HepG2 (cell line): ENCODE measurements around the gene TBX6. TPM values are rescaled to one million over a fixed set of nuclear protein-coding genes. Genes with fewer than 3 reads are reported as not detected.

ENCODE experiments used
- BRF2 ChIP-seq: sonication (generic); formaldehyde crosslinking; IDR thresholded peaks from 2 replicates; pipeline ENCODE4 v1.8.1; 2022; ENCODE audit warnings: mild to moderate bottlenecking, missing genetic modification reagents
- CREB1 ChIP-seq, 2 experiments: fragments of 450-650 bp in 1 of 2; IDR thresholded peaks; 2 replicates each; pipeline ENCODE4 v1.6.1; 2016 to 2017; ENCODE audit warnings: control low read depth in 1 of 2, mild to moderate bottlenecking in 1 of 2, missing compliant biosample characterization in 1 of 2, missing genetic modification characterization in 1 of 2
- ETV5 ChIP-seq: IDR thresholded peaks from 2 replicates; pipeline ENCODE4 v1.6.1; 2018; ENCODE audit warnings: missing biosample characterization, missing genetic modification reagents, inconsistent platforms, borderline replicate concordance
- GABPB1 ChIP-seq: IDR thresholded peaks from 2 replicates; pipeline ENCODE4 v1.6.1; 2016; ENCODE audit warnings: mild to moderate bottlenecking, missing genetic modification reagents, moderate library complexity, missing compliant biosample characterization
- GZF1 ChIP-seq: sonication (generic); formaldehyde crosslinking; IDR thresholded peaks from 2 replicates; pipeline ENCODE4 v1.5.1; 2020; ENCODE audit warnings: mild to moderate bottlenecking, missing genetic modification reagents
- HDAC1 ChIP-seq: sonication (generic); formaldehyde crosslinking; IDR thresholded peaks from 2 replicates; pipeline ENCODE4 v1.5.1; 2020; ENCODE audit warnings: mild to moderate bottlenecking, missing genetic modification reagents
- KDM1A ChIP-seq: IDR thresholded peaks from 2 replicates; pipeline ENCODE4 v1.6.1; 2016; ENCODE audit warnings: missing compliant biosample characterization
- KLF15 ChIP-seq: sonication (generic); formaldehyde crosslinking; IDR thresholded peaks from 2 replicates; pipeline ENCODE4 v1.8.1; 2023; ENCODE audit warnings: borderline replicate concordance, mild to moderate bottlenecking, inconsistent platforms, missing genetic modification reagents, mixed read lengths
- KMT2A ChIP-seq: sonication (generic); formaldehyde crosslinking; IDR thresholded peaks from 2 replicates; pipeline ENCODE4 v1.4.0; 2020; ENCODE audit warnings: missing genetic modification reagents
- MLXIP ChIP-seq: sonication (generic); formaldehyde crosslinking; IDR thresholded peaks from 2 replicates; pipeline ENCODE4 v1.9.0; 2021; ENCODE audit warnings: missing genetic modification reagents, borderline replicate concordance
- MTA1 ChIP-seq: sonication (generic); formaldehyde crosslinking; IDR thresholded peaks from 2 replicates; pipeline ENCODE4 v1.4.0; 2020; ENCODE audit warnings: missing genetic modification reagents, mild to moderate bottlenecking, borderline replicate concordance
- PHF21A ChIP-seq: sonication (generic); formaldehyde crosslinking; IDR thresholded peaks from 2 replicates; pipeline ENCODE4 v1.5.0; 2020; ENCODE audit warnings: mild to moderate bottlenecking, missing genetic modification reagents
- PLRG1 ChIP-seq: fragments of 450-650 bp; conservative IDR thresholded peaks from 2 replicates; pipeline ENCODE4 v1.6.1; 2016
- RAD21 ChIP-seq: fragments of 450-650 bp; formaldehyde crosslinking; IDR thresholded peaks from 2 replicates; pipeline ENCODE4 v1.5.0; 2020; ENCODE audit warnings: mild to moderate bottlenecking
- RBM39 ChIP-seq: fragments of 200-400 bp; formaldehyde crosslinking; IDR thresholded peaks from one replicate; pipeline ENCODE4 v1.6.1; 2018; ENCODE audit warnings: antibody characterized with exemption, mild to moderate bottlenecking, low read depth, low read length; ENCODE audit not compliant: poor library complexity, severe bottlenecking
- SCMH1 ChIP-seq: sonication (generic); formaldehyde crosslinking; IDR thresholded peaks from 2 replicates; pipeline ENCODE4 v1.9.0; 2021; ENCODE audit warnings: missing genetic modification reagents, mild to moderate bottlenecking, borderline replicate concordance
- TMF1 ChIP-seq: sonication (generic); formaldehyde crosslinking; IDR thresholded peaks from 2 replicates; pipeline ENCODE4 v1.8.1; 2022; ENCODE audit warnings: low read depth, missing genetic modification reagents
- ZFP62 ChIP-seq: sonication (generic); formaldehyde crosslinking; IDR thresholded peaks from 2 replicates; pipeline ENCODE4 v1.4.0; 2020; ENCODE audit warnings: missing genetic modification reagents
- ZNF10 ChIP-seq: sonication (generic); formaldehyde crosslinking; IDR thresholded peaks from 2 replicates; pipeline ENCODE4 v1.4.0; 2020; ENCODE audit warnings: mild to moderate bottlenecking, low read depth, missing genetic modification reagents, borderline replicate concordance
- ZNF292 ChIP-seq: sonication (generic); formaldehyde crosslinking; IDR thresholded peaks from 2 replicates; pipeline ENCODE4 v1.8.1; 2022; ENCODE audit warnings: mild to moderate bottlenecking, low read depth, missing genetic modification reagents, borderline replicate concordance
- ZNF367 ChIP-seq: sonication (generic); formaldehyde crosslinking; IDR thresholded peaks from 2 replicates; pipeline ENCODE4 v1.4.0; 2020; ENCODE audit warnings: missing genetic modification reagents, borderline replicate concordance
- ZNF430 ChIP-seq: sonication (generic); formaldehyde crosslinking; IDR thresholded peaks from 2 replicates; pipeline ENCODE4 v1.9.0; 2021; ENCODE audit warnings: mild to moderate bottlenecking, missing genetic modification reagents
- ZNF431 ChIP-seq: sonication (generic); formaldehyde crosslinking; IDR thresholded peaks from 2 replicates; pipeline ENCODE4 v1.9.0; 2022; ENCODE audit warnings: missing genetic modification reagents, low read depth, mild to moderate bottlenecking, borderline replicate concordance
- ZNF629 ChIP-seq: sonication (generic); formaldehyde crosslinking; conservative IDR thresholded peaks from 2 replicates; pipeline ENCODE4 v1.5.0; 2020; ENCODE audit warnings: missing genetic modification reagents
- ZNF674 ChIP-seq: sonication (generic); formaldehyde crosslinking; IDR thresholded peaks from 2 replicates; pipeline ENCODE4 v1.5.0; 2020; ENCODE audit warnings: low read depth, mild to moderate bottlenecking, missing genetic modification reagents
- ZNF746 ChIP-seq: sonication (generic); formaldehyde crosslinking; IDR thresholded peaks from 2 replicates; pipeline ENCODE4 v1.8.0; 2022; ENCODE audit warnings: mild to moderate bottlenecking, missing genetic modification reagents
- ZNF773 ChIP-seq: sonication (generic); formaldehyde crosslinking; IDR thresholded peaks from 2 replicates; pipeline ENCODE4 v1.4.0; 2020; ENCODE audit warnings: missing genetic modification reagents, borderline replicate concordance
- polyA plus RNA-seq, 8 experiments: library from polyadenylated mRNA; depleted of rRNA in 3 of 8; stranded (reverse) in 7 of 8; unstranded in 1 of 8; fragments of >200 nt; fragmentation: Illumina TruSeq in 4 of 8; extraction: Trizol in 4 of 8; gene quantifications; 2 replicates each; pipeline versions ENCODE4 v1.2.1 to v1.2.3, GENCODE V29; 2011 to 2016; ENCODE audit warnings: low read depth in 4 of 8, missing spikeins in 1 of 8, mixed read lengths in 1 of 8; ENCODE audit not compliant: insufficient read depth in 1 of 8
- total RNA-seq, 5 experiments: library from RNA; depleted of rRNA; stranded (reverse); fragments of >200 nt; fragmentation: Illumina TruSeq; extraction: Trizol; gene quantifications; 2 replicates each; pipeline ENCODE4 v1.2.3, GENCODE V29; 2016; ENCODE audit warnings: low read depth in 1 of 5

The TBX6 gene
- total and polyA plus RNA-seq, 2 of the 13 experiments (the other 11 are each of a cell fraction or from before 2014, with no cell fraction given) = 0.24 to 0.42 TPM

- TF ChIP-seq TMF1 (no peak), ETV5 (CRISPR knock-in tag) (no peak), ZNF430 (CRISPR knock-in tag) (no peak), ZNF10 (CRISPR knock-in tag) (no peak), GZF1 (CRISPR knock-in tag) (0 out of 2 replicates have a peak, but pooled peaks have one; percentile 35), MLXIP (CRISPR knock-in tag) (no peak), ZNF431 (0 out of 2 replicates have a peak, but pooled peaks have one; percentile 21), CREB1 (IDR thresholded peaks at IDR 0.05) (no peak), CREB1 (CRISPR knock-in tag; IDR thresholded peaks at IDR 0.05) (no peak), BRF2 (CRISPR knock-in tag) (no peak), PHF21A (CRISPR knock-in tag) (0 out of 2 replicates have a peak, but pooled peaks have one; percentile 24), PLRG1 (no peak), KDM1A (no peak), ZNF773 (no peak), ZNF292 (peak; percentile 84; the same call in 1 of the 2 replicates), ZNF674 (no peak), ZNF367 (CRISPR knock-in tag) (no peak), SCMH1 (CRISPR knock-in tag) (no peak), HDAC1 (CRISPR knock-in tag) (peak; percentile 15; the same call in 1 of the 2 replicates), KLF15 (CRISPR knock-in tag) (no peak), ZFP62 (no peak), RAD21 (CRISPR knock-in tag) (no peak), GABPB1 (peak; percentile 45; the same call in 1 of the 2 replicates), KMT2A (CRISPR knock-in tag) (no peak), MTA1 (CRISPR knock-in tag) (peak; percentile 74; the same call in 1 of the 2 replicates), ZNF746 (CRISPR knock-in tag) (0 out of 2 replicates have a peak, but pooled peaks have one; percentile 22), RBM39 (peak; percentile 41), ZNF629 (CRISPR knock-in tag) (0 out of 2 replicates have a peak, but pooled peaks have one; percentile 3)
These were observed 2.7 kb downstream of the TBX6 start (continued) for GRCh38 chr16:30088832-30089624.
